ENCODE data around the gene CYB5R4.

DNA sequence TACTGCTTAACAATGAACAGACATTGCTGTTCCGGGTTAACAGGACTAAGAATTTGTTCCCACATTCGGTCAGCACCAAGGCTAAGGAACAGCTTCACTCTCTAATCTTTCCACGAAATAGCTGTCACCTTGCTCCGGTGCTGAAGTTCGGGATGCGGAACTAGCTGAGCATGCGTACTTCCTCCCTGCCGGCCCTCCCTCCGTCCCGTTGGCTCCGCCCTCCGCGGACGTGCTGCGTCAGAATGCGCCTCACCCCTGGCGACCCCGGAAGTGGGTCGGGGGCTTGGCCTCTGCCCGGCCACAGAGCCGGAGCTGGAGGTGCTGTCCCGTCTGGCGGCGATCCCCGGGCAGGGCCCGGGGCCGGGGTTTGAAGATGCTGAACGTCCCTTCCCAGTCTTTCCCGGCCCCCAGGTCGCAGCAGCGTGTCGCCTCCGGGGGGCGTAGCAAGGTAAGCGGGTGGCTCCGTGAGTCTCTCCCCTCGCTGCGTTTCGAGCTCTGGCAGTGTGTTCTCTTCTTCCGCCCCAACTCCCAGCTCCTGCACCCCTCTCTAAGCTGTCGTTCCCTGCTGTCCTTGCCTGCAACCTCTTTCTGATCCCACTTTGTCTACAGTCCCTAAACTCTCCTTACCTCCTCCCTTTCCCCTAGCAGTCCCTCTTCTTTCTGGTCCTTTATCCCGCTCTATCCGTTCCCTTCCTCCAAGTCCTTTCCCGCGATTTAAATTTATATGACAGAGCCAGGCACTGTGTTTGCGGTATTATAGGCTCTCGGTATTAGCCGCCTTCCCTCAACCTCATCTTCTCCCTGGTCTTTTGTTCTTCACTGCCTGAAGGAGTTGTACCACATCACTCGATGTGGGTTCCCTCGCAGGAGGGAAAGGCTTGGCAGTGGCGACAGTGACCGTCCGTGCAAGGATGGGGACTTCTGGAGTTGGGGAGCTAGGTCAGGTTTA, at the start of gene CYB5R4:
- TF ChIP-seq GABPB1 (CRISPR knock-in tag; IDR thresholded peaks at IDR 0.05) (no peak; the same call in 1 of the 2 replicates), MYBL2 (CRISPR knock-in tag; IDR thresholded peaks at IDR 0.05) (no peak)
- TF ChIP-seq, protein P1, sequence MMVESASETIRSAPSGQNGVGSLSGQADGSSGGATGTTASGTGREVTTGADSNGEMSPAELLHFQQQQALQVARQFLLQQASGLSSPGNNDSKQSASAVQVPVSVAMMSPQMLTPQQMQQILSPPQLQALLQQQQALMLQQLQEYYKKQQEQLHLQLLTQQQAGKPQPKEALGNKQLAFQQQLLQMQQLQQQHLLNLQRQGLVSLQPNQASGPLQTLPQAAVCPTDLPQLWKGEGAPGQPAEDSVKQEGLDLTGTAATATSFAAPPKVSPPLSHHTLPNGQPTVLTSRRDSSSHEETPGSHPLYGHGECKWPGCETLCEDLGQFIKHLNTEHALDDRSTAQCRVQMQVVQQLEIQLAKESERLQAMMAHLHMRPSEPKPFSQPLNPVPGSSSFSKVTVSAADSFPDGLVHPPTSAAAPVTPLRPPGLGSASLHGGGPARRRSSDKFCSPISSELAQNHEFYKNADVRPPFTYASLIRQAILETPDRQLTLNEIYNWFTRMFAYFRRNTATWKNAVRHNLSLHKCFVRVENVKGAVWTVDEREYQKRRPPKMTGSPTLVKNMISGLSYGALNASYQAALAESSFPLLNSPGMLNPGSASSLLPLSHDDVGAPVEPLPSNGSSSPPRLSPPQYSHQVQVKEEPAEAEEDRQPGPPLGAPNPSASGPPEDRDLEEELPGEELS (CRISPR knock-in tag; IDR thresholded peaks at IDR 0.05): peak; percentile 98
- TF ChIP-seq, protein P2, sequence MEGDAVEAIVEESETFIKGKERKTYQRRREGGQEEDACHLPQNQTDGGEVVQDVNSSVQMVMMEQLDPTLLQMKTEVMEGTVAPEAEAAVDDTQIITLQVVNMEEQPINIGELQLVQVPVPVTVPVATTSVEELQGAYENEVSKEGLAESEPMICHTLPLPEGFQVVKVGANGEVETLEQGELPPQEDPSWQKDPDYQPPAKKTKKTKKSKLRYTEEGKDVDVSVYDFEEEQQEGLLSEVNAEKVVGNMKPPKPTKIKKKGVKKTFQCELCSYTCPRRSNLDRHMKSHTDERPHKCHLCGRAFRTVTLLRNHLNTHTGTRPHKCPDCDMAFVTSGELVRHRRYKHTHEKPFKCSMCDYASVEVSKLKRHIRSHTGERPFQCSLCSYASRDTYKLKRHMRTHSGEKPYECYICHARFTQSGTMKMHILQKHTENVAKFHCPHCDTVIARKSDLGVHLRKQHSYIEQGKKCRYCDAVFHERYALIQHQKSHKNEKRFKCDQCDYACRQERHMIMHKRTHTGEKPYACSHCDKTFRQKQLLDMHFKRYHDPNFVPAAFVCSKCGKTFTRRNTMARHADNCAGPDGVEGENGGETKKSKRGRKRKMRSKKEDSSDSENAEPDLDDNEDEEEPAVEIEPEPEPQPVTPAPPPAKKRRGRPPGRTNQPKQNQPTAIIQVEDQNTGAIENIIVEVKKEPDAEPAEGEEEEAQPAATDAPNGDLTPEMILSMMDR (IDR thresholded peaks at IDR 0.05): no peak
- TF ChIP-seq, protein P3, sequence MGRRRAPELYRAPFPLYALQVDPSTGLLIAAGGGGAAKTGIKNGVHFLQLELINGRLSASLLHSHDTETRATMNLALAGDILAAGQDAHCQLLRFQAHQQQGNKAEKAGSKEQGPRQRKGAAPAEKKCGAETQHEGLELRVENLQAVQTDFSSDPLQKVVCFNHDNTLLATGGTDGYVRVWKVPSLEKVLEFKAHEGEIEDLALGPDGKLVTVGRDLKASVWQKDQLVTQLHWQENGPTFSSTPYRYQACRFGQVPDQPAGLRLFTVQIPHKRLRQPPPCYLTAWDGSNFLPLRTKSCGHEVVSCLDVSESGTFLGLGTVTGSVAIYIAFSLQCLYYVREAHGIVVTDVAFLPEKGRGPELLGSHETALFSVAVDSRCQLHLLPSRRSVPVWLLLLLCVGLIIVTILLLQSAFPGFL (CRISPR knock-in tag; IDR thresholded peaks at IDR 0.05; ENCODE audit: borderline replicate concordance): peak; percentile 97; the same call in 1 of the 2 replicates
- TF ChIP-seq, protein P4, sequence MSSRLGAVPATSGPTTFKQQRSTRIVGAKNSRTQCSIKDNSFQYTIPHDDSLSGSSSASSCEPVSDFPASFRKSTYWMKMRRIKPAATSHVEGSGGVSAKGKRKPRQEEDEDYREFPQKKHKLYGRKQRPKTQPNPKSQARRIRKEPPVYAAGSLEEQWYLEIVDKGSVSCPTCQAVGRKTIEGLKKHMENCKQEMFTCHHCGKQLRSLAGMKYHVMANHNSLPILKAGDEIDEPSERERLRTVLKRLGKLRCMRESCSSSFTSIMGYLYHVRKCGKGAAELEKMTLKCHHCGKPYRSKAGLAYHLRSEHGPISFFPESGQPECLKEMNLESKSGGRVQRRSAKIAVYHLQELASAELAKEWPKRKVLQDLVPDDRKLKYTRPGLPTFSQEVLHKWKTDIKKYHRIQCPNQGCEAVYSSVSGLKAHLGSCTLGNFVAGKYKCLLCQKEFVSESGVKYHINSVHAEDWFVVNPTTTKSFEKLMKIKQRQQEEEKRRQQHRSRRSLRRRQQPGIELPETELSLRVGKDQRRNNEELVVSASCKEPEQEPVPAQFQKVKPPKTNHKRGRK (CRISPR knock-in tag; IDR thresholded peaks at IDR 0.05; ENCODE audit: borderline replicate concordance): no peak
- TF ChIP-seq, protein P5, sequence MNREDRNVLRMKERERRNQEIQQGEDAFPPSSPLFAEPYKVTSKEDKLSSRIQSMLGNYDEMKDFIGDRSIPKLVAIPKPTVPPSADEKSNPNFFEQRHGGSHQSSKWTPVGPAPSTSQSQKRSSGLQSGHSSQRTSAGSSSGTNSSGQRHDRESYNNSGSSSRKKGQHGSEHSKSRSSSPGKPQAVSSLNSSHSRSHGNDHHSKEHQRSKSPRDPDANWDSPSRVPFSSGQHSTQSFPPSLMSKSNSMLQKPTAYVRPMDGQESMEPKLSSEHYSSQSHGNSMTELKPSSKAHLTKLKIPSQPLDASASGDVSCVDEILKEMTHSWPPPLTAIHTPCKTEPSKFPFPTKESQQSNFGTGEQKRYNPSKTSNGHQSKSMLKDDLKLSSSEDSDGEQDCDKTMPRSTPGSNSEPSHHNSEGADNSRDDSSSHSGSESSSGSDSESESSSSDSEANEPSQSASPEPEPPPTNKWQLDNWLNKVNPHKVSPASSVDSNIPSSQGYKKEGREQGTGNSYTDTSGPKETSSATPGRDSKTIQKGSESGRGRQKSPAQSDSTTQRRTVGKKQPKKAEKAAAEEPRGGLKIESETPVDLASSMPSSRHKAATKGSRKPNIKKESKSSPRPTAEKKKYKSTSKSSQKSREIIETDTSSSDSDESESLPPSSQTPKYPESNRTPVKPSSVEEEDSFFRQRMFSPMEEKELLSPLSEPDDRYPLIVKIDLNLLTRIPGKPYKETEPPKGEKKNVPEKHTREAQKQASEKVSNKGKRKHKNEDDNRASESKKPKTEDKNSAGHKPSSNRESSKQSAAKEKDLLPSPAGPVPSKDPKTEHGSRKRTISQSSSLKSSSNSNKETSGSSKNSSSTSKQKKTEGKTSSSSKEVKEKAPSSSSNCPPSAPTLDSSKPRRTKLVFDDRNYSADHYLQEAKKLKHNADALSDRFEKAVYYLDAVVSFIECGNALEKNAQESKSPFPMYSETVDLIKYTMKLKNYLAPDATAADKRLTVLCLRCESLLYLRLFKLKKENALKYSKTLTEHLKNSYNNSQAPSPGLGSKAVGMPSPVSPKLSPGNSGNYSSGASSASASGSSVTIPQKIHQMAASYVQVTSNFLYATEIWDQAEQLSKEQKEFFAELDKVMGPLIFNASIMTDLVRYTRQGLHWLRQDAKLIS (CRISPR knock-in tag; IDR thresholded peaks at IDR 0.05; ENCODE audit: borderline replicate concordance): peak; percentile 84; the same call in 1 of the 2 replicates
